Esophagus squamous epithelium (tissue), 4 donors: Measurements from ENCODE around the gene PINLYP.

Source experiments
- CTCF ChIP-seq, 6 experiments: fragments of 450-650 bp in 4 of 6; fragments of 200-600 bp in 2 of 6; sonication (generic) in 2 of 6; IDR thresholded peaks; one replicate each; pipeline ENCODE4 v1.5.1; 2016 to 2019; ENCODE audit warnings: antibody characterized with exemption in 6 of 6, mild to moderate bottlenecking in 4 of 6, moderate library complexity in 4 of 6
- POLR2A ChIP-seq, 4 donors: fragments of 450-650 bp; IDR thresholded peaks; one replicate each; pipeline ENCODE4 v1.6.1; 2017; ENCODE audit warnings: antibody characterized with exemption in 4 of 4, mild to moderate bottlenecking in 4 of 4, moderate library complexity in 3 of 4

GRCh38 chr19:43584484-43584883 lies 8.9 kb downstream of the PINLYP start:
- TF ChIP-seq CTCF (IDR thresholded peaks at IDR 0.05) (no peak), POLR2A (IDR thresholded peaks at IDR 0.05) (no peak)
